G401.6 (cell line): ENCODE data around the gene KCNN2.

Experiments used
- FAIRE-seq: peaks from 2 replicates; lab custom pipeline; 2012; peaks lifted over from hg19 to GRCh38; lab: Jason Lieb, UNC

Gene KCNN2

GRCh38 chr5:114362977-114363761 lies 1.3 kb downstream of the KCNN2 start:
- no peak for FAIRE-seq

GRCh38 chr5:114363837-114364236 lies 2.0 kb downstream of the KCNN2 start:
- no peak for FAIRE-seq

DNA sequence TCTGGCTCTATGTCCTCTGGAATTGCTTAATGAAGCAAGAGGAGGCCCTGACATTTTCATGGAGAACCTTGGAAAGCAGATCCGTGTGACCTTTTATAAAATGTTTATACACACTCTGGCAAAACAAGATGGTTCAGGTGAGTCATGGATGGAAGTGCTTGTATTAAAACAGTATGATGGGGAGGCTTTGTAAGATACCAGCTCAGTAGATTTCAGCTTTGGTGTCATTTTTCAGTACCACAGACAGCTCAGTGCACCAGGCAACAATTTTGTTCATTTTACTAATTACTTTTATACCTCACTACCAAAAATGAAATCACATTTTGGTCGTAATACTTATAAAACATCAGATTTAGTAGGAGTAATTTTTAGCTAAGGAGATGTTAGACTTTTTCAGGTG lies 5.2 kb downstream of the KCNN2 start:
- no peak for FAIRE-seq

DNA sequence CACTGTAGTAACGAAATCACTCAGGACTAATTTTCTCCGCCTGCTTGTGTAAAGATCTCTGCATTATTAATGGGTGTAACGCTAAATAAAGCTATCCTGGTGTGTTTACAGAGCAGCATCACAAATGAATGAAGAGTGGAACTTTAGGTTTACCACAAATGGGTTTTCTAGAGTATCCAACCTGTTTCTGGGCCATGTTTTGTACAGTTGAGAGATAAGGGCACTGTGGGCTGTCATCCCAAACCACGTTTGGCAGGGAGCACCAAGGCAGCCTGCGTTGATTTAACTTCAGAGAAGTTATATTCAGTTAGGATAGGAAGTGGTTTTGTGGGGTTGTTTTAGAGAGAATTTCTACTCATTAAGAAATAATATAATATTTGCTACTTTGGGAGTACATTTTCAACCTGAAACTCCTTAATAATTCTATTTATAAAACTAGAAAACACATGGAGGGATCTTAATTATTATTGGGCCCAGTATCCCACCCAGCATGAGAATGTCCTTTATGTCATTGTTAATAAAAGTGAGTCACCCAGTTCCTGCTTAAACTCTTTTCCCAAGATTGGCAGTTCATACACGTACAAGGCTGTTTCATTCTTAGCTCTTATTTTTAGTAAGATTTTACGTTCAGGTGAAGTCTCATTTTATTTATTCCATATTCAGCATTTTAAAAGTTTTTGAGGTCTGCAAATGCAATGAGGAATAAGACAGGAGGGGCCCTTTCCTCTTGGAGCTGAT lies 8.0 kb downstream of the KCNN2 start:
- no peak for FAIRE-seq

DNA sequence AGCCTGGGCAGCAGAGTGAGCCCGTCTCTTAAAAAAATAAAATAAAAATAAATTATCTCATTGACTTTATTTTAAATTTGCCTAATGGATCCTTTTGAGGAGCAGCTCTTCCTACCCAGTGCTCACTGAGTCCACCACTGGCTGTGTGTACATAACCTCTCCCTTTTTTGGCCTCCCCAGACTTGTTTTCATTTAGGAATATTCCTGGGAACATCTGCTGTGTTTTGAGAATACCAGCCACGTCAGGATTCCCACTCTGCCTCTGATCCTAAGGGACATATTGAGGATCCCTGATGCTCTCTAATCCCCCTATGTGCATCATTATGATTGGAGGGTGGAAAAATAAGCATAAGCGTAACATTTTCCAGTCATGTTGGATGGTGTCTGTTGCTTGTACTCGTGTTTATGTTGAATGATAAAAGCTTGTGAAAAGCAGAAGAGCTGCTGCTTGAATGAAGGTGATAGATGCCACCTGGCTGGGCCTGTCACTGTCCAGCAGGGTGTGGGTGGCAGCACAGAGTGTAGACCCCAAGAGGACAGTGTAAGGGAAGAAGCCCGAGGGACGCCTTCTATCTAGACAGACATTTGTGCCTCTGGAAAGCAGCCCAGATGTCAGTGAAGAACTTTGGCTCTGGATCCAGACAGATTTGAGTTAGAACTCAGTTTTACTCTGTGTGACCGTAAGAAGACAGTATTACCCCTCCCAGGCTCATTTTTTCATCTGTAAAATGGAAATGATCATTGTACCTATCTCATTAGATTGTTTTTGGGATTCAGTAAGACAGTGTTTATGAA lies 15.4 kb downstream of the KCNN2 start:
- no peak for FAIRE-seq

- no peak for FAIRE-seq
Measured at GRCh38 chr5:114377946-114378345, 16.1 kb downstream of the KCNN2 start.

GRCh38 chr5:114380721-114381120 lies 18.9 kb downstream of the KCNN2 start:
- no peak for FAIRE-seq

GRCh38 chr5:114387433-114387832 lies 25.6 kb downstream of the KCNN2 start:
- FAIRE-seq = no peak

DNA sequence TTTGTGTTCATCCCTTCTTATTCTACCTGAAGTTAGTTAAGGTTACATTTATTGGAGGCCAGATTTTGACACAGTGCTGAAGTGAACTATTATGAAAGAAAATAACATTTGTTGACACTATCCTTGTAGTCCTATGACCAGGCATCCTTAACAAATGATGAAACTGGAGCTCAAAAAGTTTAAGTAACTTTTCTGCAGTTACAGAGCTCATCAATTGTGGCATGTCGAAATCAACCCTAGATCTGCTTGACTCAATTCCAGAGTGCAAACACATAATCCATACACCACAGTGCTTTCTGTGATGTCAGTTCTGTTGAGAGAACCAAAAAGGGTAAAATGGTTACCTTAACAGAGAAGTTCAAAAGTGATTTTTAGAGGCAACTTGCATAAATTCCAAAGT lies 28.6 kb downstream of the KCNN2 start:
- no peak for FAIRE-seq

DNA sequence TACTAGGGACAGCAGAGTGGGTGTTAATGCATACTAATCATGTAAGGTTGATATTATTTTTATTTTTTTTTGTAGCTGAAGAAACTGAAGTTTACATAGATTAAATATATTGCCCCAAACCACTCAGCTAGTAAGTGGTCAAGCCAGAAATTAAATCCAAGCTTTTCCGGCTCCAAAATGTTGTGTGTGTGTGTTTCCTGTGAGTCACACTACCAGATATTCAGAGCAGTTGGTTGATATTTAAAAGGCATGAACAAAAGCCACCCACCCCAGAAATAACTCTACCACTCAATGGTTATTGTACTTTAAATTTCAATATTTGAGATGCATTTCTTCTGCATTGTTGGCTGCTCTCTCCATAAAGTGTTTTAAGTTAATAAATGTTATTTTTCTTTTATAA lies 29.5 kb downstream of the KCNN2 start:
- FAIRE-seq = no peak

DNA sequence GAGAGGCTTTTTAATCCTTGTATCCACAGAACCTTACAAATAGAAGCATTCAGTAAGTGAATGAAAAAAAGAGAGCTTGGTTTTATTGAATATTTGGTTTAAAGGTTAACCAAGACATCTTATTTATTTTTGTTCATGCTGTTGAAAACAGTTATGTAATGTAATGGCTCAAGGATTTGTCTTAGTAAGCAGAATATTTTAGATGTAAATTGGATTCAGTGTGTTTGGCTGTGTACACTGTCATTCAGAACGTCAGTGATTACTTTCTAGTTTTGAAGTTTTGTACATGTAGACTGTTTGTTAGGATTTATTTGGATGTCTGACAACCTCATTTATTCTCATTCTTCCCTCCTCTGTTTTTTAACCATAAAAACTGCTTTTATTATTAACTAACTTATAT lies 31.3 kb downstream of the KCNN2 start:
- FAIRE-seq = no peak

DNA sequence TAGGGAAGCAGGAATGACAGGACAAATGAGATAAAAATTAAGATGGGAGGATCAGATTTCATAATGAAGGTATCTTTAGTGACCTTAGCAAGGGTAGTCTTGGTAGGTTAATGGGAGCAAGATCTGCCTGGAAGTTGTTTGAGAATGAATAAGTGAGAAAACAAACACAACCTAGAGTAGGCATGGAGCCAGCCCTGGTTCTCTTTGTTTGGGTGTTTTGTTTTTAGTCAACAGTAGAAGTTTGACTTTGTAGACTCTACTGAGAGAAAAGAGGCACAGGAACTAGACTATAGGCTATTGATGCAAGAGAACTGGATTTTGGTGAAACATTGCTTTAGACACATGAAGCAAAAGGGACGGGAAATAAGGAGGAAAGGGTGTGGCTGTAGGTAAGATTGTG lies 40.3 kb downstream of the KCNN2 start:
- FAIRE-seq = no peak

DNA sequence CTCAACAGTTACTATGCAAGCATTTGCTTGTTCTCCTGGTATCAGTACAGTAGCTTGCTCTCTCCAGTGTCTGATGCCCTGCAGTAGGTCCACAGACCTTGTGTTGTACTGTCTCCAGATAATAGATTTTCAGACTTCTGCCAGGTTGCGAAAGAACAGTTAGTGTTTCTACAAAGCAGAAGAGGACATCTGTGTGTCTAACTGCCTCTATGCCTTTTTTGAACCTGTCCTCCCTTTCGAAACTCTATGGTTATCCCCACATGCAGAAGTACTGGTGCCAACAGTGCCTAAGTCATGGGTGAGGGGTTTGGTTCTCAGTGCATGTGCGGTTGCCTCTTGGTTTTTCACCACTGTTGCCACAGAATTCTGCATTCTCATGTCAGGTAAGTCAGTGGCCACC lies 45.9 kb downstream of the KCNN2 start:
- no peak for FAIRE-seq

DNA sequence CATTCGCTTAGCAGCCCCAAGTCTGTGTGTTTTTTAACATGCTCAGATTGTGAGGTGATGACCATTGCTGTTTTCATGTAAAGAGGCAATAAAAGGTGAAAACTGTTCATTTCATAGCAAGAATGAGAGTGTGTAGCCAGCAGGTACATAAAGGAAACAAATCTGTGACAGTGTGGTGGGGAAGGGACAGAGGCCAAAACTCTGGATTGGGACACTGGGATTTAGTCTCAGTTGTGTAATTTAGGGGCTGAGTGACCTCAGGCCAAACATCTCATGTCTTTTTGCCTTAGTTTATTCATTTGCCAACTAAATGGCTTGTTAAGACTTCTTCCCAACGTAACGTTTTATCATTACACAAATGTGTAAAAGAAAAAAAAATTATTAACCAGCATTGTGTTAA lies 47.0 kb downstream of the KCNN2 start:
- no peak for FAIRE-seq

GRCh38 chr5:114411380-114411931 lies 49.6 kb downstream of the KCNN2 start:
- FAIRE-seq = no peak

- no peak for FAIRE-seq
Measured at GRCh38 chr5:114412510-114413171, 50.8 kb downstream of the KCNN2 start.

GRCh38 chr5:114415760-114416159 lies 53.9 kb downstream of the KCNN2 start:
- FAIRE-seq = no peak

- FAIRE-seq = no peak
Measured at GRCh38 chr5:114416254-114416653, 54.4 kb downstream of the KCNN2 start.

DNA sequence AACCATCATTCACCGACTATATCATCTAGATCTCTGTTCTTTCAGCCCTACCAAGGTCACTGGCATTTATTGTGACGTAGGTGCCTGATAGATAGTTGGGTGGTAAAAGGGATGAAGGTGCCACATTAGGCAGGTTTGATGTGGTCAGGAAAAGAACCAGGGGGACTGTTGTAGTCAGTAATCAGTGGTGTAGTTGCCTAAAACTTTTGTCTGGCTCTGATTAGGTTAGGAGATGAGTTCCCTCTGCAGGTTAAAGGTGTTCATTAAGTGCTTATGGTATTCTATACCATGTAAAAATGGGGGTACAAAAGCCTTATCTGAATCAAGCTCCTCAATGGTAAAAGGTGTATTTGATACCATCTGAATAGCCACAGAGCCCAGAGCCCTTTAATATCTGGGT lies 55.6 kb downstream of the KCNN2 start:
- no peak for FAIRE-seq

- no peak for FAIRE-seq
Measured at GRCh38 chr5:114418176-114419066, 56.6 kb downstream of the KCNN2 start.

GRCh38 chr5:114419067-114419388 lies 57.2 kb downstream of the KCNN2 start:
- no peak for FAIRE-seq
